Measurements from ENCODE around the gene SCGB3A1. TPM values are rescaled to one million over a fixed set of nuclear protein-coding genes. Genes with fewer than 3 reads are reported as not detected.

Gene SCGB3A1
- total and polyA plus RNA-seq, 9 of the 15 experiments (the other 6 are each of a cell fraction or from before 2014, with no cell fraction given) = 0.33 TPM; not detected in 8

GRCh38 chr5:180553530-180553929, 37.8 kb downstream of the SCGB3A1 start (continued):
- peak; percentile 53 for TF ChIP-seq PRDM10 (IDR thresholded peaks at IDR 0.05; ENCODE audit: partially characterized antibody)
- TF ChIP-seq MCM5 (IDR thresholded peaks at IDR 0.05; ENCODE audit: low read depth) = no peak
- no peak for TF ChIP-seq PPARD (CRISPR knock-in tag; IDR thresholded peaks at IDR 0.05)
- peak; percentile 68; the same call in 1 of the 2 replicates for TF ChIP-seq ZNF197 (CRISPR knock-in tag; IDR thresholded peaks at IDR 0.05; ENCODE audit: low read depth)
- no peak for TF ChIP-seq ZBTB34 (CRISPR knock-in tag; IDR thresholded peaks at IDR 0.05)
- no peak for TF ChIP-seq ZZZ3 (IDR thresholded peaks at IDR 0.05)
- TF ChIP-seq ZNF717 (CRISPR knock-in tag; IDR thresholded peaks at IDR 0.05) = no peak
- no peak for TF ChIP-seq RFX1 (IDR thresholded peaks at IDR 0.05)
- no peak for TF ChIP-seq HNRNPLL (IDR thresholded peaks at IDR 0.05; ENCODE audit: low read depth, low read length, poor library complexity, severe bottlenecking)
- peak; percentile 97 for TF ChIP-seq SOX6 (IDR thresholded peaks at IDR 0.05)
- TF ChIP-seq COPS2 (conservative IDR thresholded peaks at IDR 0.05) = no peak
- TF ChIP-seq ZNF3 (CRISPR knock-in tag; IDR thresholded peaks at IDR 0.05) = no peak
- 0 out of 2 replicates have a peak, but pooled peaks have one; percentile 34 for TF ChIP-seq NFATC3 (IDR thresholded peaks at IDR 0.05)
- no peak for TF ChIP-seq ZKSCAN1 (IDR thresholded peaks at IDR 0.05; ENCODE audit: low read depth, low read length)
- peak; percentile 49; the same call in 1 of the 2 replicates for TF ChIP-seq CEBPG (CRISPR knock-in tag; IDR thresholded peaks at IDR 0.05)
- TF ChIP-seq CEBPG (tag; conservative IDR thresholded peaks at IDR 0.05 in 1 of 2, IDR thresholded peaks at IDR 0.05 in 1 of 2) = peak; percentile 28 to 80; a peak in 2 of 4 replicates
- TF ChIP-seq ERF (CRISPR knock-in tag; IDR thresholded peaks at IDR 0.05) = no peak
- no peak for TF ChIP-seq MEF2D (tag; conservative IDR thresholded peaks at IDR 0.05; ENCODE audit: low read depth)
- TF ChIP-seq ZFP30 (CRISPR knock-in tag; IDR thresholded peaks at IDR 0.05; ENCODE audit: borderline replicate concordance) = no peak
- TF ChIP-seq PTTG1 (tag; IDR thresholded peaks at IDR 0.05; ENCODE audit: low read depth) = no peak
